GM19438 (cell line): ENCODE data around the gene MAML2.

Experiments used
- ATAC-seq: cut with Tn5 transposase; IDR thresholded peaks from one replicate; pipeline ENCODE4 v1.9.1; 2021; ENCODE audit warnings: low read depth; ENCODE audit not compliant: unreplicated experiment

The MAML2 gene

DNA sequence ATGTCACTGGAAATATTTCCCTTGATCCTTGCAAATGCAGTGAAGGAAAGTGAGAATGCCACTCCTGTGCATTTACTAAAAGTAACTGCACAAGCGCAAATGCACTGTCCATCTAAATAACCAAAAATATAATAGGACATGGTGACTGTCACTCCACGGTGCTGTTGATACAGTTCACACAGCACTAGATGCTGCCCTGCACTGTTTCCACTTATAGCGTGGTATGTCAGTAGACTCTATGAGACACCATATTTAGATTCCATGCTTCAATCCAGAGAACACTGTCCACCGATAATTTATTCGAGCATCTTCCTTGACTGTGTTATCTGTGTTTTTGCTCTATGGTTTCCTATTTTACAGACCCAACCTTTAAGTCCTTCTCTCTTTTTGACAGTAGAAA lies 125.8 kb downstream of the MAML2 start:
- ATAC-seq = no peak

DNA sequence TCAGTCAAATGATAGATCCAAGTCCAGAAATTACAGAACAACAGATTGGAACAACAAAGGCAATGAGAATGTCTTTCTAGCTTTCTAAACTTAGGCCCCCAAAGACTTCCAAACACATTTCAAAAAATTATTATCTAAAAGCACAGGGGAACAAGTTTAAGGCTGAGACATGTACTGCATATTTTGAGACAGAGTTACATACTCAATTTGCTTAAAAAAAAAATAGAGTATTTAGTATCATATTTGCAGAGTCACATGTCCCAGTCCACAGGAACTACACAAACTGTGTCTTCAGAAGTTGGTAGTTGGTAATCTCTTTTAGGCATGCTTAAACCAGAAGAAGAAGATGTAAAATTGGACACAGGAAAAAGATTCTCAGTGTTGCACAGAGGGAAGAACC lies 127.2 kb downstream of the MAML2 start:
- no peak for ATAC-seq

DNA sequence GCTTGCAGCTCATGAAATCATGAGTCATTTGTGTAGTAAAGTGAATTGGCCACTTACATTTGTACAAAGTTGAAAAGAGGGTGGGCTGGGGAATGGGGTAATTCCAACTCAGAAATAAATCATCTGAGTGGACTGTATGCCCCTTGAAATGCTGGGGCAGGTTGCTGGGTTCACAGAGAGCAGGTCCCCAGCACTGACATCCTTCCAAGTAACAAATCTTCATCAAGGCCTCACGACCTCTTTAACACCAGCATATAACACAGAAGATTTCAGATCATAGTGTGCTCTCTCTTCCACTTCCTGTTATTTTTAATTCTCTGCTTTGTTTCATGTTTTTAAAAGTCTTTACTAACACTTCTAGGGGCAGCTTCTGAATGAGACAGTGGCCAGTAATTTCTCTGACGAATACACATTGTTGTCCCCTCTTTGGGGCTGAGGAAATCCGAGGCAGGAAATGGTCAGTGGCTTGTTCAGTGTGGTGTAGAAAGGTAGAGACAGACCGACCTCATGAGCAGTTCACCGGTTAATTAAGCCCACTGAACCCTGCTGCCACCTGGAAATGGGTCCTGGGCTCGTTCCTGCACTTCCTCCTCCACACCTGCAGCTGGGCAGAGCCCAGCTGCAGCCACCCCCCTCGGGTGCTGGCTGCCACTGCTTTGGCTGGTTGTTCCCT lies 127.7 kb downstream of the MAML2 start:
- ATAC-seq = peak; percentile 83

DNA sequence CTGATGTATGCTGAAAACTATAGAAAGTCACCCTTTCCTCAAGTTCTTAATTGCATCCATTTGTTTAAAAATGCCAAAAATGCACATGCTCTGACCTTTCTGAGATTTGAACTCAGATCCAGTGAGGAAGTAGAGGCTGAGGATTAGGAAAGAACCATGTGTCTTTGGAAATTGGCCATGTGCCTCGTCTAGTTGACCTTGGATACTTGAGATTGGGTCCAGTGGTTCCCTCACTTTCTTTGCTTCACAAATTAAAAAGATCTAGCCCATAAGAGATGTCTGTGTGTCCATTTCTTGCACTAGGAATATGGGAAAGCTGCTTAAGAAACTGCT lies 128.3 kb downstream of the MAML2 start:
- ATAC-seq = no peak

DNA sequence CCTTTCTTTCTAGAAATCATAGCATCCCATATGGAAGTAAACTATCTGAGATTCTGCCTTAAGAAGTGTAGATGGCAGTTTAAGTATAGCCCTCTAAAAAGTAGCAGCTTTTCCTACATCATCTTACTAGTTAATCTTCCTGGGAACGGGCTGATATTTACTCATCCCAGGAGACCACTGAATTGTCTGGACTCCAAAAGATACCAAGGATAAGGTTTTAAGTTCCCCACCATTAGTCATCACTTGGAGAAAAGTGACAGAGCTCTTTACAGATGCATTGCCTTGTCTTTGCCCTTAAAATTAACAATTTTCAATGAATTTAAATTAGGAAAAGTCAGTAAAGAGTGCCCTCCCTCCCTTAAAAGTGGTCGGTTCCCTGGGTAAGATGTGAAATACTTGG lies 129.5 kb downstream of the MAML2 start:
- ATAC-seq = no peak

DNA sequence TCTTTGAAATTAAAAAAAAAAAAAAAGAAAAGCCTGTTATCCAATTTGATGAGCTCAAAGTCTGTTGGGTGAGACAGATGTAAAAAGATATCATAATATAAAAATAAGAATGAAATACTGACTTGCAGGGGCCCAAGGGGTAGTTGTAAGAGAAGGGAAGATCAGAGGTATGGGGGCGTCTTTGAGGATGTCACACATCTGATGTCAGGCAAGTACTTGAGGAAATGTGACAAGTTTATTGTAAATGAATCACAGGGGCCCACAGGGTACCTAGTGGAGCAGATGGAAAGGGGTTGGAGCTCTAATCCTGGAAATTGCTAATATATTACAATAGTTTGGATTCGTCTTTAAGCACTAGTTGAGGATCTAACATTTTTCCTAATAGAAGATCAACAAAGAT lies 131.6 kb downstream of the MAML2 start:
- ATAC-seq = no peak

DNA sequence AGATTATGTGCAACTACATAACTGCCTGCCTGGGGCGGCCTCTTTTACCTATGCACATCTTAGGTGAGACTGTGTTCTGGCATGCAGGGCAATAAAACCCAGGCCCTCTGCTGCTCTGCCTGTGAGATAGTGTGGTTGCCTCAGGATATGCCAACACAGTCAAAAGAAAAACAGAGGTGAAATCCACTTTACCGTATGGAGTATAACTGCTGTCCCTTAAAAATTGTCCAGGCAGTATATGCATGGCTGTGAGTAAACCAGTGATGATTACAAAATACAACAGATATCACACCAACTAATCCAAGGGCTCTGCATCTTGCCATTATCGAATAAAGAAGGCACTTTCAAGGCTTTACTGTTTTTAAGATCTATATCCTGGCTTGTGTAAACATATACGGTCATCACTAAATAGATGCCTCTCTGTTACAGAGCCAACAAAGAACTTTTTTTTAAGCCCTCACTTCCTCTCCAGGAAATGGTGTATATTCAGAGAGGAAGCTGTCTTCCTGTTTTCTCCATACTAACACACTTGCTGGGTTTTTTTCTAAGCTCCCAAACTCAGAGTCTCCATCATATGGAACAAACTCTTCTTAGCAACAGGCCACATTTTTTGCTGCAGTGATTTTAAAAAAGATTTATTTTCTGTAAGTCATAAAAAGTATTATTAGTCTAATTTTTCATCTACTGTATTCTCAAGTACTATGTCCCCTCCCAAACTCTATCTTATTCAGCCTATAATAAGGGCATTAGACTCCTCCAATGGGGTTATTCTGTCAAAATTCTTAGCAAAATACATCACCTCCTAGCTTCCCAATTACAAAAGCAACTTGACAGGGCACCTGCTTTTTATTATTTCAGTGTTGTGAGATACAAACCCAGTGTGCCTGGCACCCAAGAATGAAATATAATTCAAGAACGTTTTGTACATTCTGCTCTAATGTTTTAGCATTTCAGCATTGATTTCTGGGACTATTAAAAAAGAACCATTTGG lies 135.2 kb downstream of the MAML2 start:
- no peak for ATAC-seq

DNA sequence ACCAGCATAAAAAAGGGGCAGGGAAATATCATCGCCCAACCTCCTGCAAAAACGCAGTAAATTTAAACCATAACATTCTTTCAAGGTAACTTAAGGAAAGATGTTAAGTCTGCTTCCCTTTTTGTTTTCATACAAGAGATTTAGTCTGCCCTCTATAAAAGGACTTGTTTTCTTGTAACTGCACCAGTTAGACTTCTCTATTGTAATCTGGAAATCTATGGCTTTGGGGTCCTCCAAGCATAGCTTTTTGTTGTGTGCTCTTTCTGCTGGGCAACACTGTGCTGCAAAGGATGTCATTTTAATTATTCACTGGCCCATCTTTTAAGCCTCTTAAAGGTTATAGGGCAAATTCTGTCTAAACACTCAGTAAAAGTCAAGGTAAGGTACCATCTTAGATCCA lies 136.0 kb downstream of the MAML2 start:
- no peak for ATAC-seq

DNA sequence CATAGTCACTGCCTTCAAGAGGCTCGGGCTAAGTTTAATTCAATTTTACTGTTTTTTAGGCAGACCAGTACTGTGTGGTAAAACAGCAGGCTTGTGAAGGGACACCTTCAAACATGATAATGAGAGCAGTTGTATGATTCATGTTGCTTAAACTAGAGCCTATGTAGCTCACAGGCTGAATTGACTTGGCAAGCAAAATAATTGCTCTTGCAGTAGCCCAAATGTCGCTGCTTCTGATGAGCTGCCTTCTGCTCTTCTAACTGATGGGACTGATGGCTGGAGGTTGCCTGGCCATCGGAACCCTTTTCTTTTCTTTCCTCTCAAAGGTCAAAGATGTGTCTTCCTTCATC lies 137.6 kb downstream of the MAML2 start:
- ATAC-seq = no peak

DNA sequence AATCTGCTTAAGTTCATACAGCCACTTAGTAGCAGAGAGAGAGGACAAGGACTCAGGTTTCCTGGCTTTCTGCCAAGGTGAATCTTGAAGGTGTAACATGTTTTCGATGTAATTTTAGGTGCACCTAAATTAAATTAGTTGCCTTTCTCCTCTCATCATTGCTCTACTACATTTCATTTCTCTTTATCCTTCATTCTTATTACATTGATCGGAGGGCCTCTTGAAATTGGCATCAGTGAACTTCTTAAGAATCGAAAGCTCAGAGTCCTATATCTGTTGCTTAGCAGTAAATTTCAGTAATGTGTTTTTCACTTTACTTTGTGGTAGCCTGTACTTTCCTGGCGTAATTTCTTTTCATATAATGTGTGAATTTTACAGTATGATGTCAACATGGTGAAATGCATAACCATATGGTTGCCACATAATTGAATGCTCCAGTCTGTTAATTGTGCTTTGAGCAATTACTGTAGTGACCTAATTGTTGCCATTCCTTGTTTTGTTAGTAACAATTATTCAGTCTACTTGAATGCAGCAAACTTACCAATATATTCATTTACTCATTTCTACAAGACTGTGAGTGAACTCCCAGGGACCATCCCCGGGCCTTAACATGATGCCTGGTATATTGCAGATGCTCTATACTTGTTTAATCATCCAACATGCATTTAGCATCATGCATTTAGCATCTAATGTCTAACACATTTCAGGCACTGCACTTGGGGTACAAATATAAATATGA lies 138.1 kb downstream of the MAML2 start:
- no peak for ATAC-seq

DNA sequence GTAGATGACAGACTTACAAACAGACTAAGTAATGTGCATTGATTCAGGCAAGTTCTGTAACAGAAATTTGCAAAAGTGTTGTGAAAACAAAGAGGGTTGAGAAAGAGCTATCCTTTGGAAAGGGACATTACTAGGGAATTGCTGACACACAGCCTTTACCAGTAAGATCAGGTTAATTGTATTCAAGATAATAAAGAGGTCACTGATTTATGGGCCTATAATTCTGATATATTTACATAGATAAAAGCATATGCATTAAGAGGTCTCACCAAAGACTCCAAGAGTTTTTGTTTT lies 138.7 kb downstream of the MAML2 start:
- no peak for ATAC-seq

DNA sequence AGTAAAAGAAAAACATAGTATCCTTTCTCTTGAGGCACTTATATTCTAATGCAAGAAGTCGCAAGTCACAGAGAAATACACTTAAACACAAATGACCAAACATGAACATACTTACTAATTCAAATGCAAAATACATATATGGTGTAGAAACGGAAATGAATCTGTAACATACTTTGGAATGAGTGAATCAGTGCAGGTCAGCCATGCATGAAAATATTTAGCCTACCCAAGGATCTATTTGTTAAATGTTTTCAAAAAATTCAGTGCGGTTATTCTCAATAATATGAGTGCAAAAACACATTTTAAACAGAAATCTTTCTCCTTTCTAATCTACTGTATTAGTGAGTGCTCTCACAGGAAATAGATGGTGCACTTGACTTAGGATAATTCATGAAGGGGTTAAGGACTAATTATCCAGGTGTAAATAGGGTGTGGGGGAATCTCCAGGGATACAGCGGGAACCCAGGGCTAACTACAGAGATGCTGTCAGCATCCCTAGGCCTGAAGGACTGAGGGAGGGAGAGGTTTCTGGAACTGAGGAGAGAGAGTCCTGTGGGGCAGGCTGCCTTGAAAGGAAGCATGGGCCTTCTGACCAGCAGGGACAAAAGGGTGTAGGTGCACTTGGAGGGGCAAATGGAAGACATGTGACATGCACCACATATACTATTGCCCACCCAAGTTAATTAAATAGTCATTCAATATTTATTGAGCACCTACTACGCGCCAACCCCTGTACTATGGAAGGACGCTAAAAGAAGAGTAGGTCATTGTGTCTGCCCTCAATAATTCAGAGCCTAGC lies 139.2 kb downstream of the MAML2 start:
- ATAC-seq = peak; percentile 36

DNA sequence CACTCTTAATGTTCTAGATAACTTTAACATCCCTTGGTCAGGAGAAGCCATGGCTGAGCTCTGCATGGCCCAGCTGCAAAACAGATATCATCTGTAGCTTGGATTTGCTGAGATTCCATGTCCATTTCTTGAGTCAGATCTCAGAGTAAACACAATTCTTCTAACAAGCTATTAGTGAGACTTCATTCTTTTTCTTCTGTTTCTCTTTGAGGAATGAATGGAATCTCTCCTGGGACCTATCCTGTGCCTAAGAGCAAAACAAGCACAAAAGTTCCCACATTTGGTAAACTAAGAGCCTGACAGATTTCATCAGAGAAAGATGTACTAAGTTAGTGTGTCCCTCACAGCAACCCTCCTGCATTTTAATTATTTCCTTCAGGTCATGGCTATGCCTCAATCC lies 142.8 kb downstream of the MAML2 start:
- no peak for ATAC-seq

DNA sequence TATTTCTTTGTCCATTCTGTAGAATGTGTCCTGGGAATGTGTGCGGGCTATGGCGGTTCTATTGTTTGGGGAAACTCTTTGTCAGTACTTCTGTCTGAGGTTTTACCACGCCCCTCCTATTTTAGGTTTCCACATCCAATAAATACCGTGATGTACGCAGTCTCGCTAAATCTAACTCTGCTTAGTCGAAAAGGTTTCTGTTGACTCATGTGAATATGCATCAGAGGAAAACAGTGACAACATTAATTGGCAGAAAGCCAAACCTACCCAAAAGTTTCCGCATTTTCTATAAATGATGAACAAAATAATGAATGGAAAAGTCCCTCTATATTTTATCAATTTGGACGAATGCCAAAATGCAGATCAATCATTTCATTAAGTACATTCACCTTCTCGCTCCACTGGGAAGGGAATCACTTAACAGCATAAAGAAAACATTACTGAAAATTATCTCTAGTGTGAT lies 143.4 kb downstream of the MAML2 start:
- ATAC-seq = no peak

DNA sequence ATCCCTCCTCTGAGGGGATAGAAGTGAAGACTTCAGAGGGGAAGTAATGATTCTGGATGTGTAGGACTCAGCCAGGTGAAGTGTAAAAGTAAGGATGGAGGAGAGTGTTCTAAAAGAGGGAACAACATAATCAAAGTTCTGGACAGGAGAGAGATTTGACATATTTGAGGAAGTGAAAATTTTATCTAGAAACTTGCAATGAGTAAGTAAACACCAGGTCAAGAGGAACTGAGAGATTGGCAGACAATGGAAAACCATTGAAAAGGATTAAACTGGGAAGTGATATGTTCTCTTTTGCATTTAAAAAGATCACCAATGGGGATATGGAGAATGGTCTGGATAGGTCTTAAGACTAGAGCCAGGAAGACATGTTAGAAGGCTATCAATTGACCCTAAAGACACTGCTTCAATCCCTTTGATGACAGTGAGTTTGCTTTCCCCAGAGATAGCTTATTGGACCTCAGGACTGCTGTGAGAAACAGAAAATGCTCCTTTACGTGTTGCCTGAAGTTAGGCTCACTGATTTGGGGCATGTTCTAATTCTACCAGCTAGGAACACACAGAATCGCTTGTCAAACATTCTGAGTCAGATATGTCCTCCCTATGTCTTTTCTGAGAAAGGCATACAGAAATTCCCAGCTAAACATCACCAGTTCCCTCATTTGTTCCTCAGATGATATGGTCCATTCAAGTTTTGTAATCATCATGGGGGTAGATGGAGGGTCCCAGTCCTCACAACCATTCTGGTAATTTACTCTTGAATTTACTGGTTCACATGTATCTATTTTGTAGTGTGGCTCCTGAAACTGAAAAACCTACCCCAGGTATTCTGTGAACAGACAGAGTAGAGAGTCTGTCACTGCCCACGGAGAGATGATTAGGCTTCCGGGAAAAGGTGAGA lies 144.9 kb downstream of the MAML2 start:
- ATAC-seq = peak; percentile 60

DNA sequence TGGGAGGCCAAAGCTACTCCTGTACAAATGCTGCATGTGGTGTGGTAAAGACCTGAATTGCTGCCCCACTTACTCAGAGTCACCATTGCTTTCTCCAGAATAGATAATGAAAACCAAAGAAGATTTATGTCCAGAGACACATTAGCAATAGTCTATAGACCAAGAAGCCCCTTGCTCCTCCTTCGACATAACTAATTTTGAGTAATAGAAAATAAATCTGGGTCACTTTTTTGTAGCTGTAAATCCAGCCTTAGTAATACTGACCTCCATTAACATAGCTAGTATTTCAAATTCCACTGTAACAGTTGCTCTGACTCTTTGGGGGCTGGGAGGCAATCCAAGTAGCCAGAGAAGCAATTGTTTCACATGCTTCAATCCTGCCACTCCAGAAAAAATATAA lies 145.9 kb downstream of the MAML2 start:
- ATAC-seq = no peak

DNA sequence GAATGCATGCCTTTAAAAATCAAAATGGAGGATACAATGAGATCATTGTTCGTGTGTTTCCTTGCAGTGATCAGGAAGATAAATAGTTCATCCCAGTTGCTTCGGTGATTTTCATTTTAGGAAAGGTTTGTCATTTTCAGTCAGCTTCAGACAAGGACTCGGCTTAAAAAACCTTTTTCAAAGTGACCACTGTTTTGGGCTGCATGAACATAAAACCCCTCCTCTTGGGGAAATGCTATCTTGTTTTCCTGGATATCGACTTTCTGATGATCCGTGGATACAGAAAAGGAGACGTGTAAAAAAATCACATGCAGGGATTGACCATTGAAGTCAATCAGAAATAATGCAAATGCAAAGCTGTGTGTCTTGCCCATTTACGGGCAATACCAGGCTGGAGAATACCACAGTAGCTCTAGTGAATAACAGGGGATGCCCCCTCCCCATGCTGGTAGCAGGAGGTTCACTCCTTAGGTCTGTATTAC lies 146.8 kb downstream of the MAML2 start:
- no peak for ATAC-seq

DNA sequence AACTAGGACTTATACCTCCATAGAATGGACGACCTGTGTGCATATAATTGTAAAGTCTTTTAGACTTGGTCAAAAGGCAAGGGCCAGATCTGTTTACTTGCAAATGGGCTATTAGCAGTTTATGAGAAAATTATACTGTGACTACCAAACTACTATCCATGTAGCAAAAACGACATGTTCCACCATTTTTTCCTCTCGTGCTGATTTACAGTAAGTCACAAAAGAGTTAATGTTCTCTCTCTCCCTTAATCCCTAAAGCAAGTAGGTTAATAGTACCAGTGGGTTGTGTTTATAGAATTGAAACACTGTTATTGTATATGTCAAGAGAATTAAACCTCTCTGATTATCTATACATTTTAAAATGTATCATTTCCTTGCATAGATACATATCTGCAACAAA lies 147.3 kb downstream of the MAML2 start:
- ATAC-seq = no peak

DNA sequence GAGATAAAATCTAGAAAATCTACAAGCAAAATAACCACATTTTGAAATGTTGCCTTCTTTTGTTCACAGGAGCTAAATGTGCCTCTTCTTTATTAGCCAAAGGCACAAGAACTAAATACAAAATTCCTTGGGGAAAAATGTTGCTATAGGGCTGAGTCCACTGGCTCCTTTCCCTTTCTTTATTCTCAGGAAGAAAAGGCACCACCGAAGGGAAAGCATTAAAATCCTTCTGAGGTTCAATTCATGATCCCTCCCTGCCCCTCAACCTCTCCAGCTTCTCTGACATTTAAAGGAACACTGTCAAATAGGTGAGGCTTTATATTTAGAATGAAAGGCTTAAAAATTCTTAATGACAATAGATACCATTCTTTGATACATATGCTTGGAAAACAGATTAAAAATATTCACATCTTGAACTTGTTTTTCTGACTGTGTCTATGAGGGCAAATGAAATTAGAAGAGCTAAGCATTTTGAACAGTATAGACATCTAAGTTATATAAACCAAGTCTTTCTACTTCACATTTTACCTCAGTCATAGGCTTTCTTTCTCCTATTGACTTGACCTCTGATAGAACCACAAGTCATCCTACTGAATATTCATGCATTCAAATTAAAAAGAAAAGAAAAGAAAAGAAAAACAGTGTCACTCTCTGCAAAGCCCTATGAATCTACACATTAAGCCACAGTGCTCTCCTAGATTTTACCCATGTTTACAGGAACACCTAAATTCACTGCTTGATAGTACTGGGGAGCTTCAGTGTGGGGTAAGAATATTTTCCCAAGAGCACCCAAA lies 148.2 kb downstream of the MAML2 start:
- ATAC-seq = no peak
